ENCODE results near the gene ERO1B. TPM values are rescaled to one million over a fixed set of nuclear protein-coding genes. Genes with fewer than 3 reads are reported as not detected.

ERO1B gene
- total RNA-seq, 1 experiment from 2014 or later: 3.1 TPM

GRCh38 chr1:236257216-236257615 is 24.5 kb downstream of the ERO1B start:
- no peaks in the 10 kb centered on the region for H3K27me3 ChIP-seq (replicated peaks)
- DNase-seq (ENCODE audit: low read depth in 1 of 2, low spot score in 2 of 2): no peak
- no peak overlapping the region for H3K27ac ChIP-seq
- H3K9me3 ChIP-seq (replicated peaks): no peaks in the 10 kb centered on the region
- no peaks in the 10 kb centered on the region for H3K4me1 ChIP-seq (replicated peaks)
- no peaks in the 10 kb centered on the region for H3K36me3 ChIP-seq
- H3K4me3 ChIP-seq: no peak overlapping the region

- no peak overlapping the region for H3K4me3 ChIP-seq
- no peaks in the 10 kb centered on the region for H3K9me3 ChIP-seq (replicated peaks)
- DNase-seq (ENCODE audit: low read depth in 1 of 2, low spot score in 2 of 2): no peak
- H3K27ac ChIP-seq: no peak overlapping the region
- no peaks in the 10 kb centered on the region for H3K27me3 ChIP-seq (replicated peaks)
- H3K36me3 ChIP-seq: no peaks in the 10 kb centered on the region
- H3K4me1 ChIP-seq (replicated peaks): no peaks in the 10 kb centered on the region
Measured at GRCh38 chr1:236253918-236254637, 27.7 kb downstream of the ERO1B start.

DNA sequence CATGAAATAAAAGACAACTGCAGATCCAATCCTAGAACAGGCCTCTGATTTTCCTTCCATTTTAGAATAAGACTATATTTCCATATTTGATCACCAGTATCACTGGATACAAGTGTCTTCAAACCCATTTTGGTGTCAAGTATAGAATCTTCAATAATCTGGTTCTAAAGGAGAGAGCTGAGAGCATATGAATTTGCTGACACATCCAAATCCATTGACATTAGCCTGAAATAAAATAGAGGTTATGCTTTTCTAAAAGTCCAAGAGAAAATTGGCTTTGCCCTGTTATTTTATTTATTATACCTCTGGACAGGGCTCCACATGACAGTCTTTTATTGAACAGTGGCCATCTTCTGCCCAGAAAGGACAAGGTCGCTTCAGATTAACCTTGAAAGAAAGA is 28.6 kb downstream of the ERO1B start:
- H3K27ac ChIP-seq: no peak overlapping the region
- no peak overlapping the region for H3K4me3 ChIP-seq
- no peaks in the 10 kb centered on the region for H3K9me3 ChIP-seq (replicated peaks)
- H3K4me1 ChIP-seq (replicated peaks): no peaks in the 10 kb centered on the region
- no peaks in the 10 kb centered on the region for H3K36me3 ChIP-seq
- H3K27me3 ChIP-seq (replicated peaks): no peaks in the 10 kb centered on the region
- no peak for DNase-seq (ENCODE audit: low read depth in 1 of 2, low spot score in 2 of 2)

- H3K4me3 ChIP-seq: no peak overlapping the region
- no peaks in the 10 kb centered on the region for H3K27me3 ChIP-seq (replicated peaks)
- no peaks in the 10 kb centered on the region for H3K4me1 ChIP-seq (replicated peaks)
- DNase-seq (ENCODE audit: low read depth in 1 of 2, low spot score in 2 of 2): no peak
- no peaks in the 10 kb centered on the region for H3K9me3 ChIP-seq (replicated peaks)
- H3K27ac ChIP-seq: no peak overlapping the region
- no peaks in the 10 kb centered on the region for H3K36me3 ChIP-seq
Measured at GRCh38 chr1:236251587-236251986, 30.2 kb downstream of the ERO1B start.

GRCh38 chr1:236247286-236247685 is 34.5 kb downstream of the ERO1B start:
- Histone ChIP-seq H3K27ac (no peak overlapping the region), H3K36me3 (no peaks in the 10 kb centered on the region), H3K4me3 (no peak overlapping the region), H3K9me3 (replicated peaks) (no peaks in the 10 kb centered on the region), H3K4me1 (replicated peaks) (no peaks in the 10 kb centered on the region), H3K27me3 (replicated peaks) (no peaks in the 10 kb centered on the region)
- DNase-seq (ENCODE audit: low read depth in 1 of 2, low spot score in 2 of 2): no peak

DNA sequence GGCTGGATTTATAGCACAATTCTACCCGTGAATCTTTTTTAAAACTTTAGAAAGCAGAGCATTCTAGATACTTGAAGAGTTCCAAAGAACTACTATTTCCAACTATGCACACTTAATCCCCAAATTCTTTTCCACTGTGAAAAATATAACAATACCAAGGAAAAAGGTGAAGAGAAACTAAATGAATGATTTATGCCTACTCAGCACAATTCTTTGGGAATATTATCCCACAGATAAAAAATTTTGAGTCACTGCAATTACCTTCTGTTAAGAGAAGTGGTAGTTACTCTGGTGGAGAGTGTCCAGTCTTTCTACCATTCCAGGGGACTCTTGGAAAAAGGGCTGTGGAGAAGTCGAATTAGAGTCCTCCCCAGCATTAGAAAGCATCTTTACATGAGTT is 39.2 kb downstream of the ERO1B start:
- DNase-seq (ENCODE audit: low read depth in 1 of 2, low spot score in 2 of 2): no peak
- no peak overlapping the region for H3K27ac ChIP-seq
- no peak overlapping the region for H3K4me3 ChIP-seq
- H3K36me3 ChIP-seq: no peaks in the 10 kb centered on the region
- H3K4me1 ChIP-seq (replicated peaks): no peaks in the 10 kb centered on the region
- no peaks in the 10 kb centered on the region for H3K27me3 ChIP-seq (replicated peaks)
- H3K9me3 ChIP-seq (replicated peaks): no peaks in the 10 kb centered on the region

DNA sequence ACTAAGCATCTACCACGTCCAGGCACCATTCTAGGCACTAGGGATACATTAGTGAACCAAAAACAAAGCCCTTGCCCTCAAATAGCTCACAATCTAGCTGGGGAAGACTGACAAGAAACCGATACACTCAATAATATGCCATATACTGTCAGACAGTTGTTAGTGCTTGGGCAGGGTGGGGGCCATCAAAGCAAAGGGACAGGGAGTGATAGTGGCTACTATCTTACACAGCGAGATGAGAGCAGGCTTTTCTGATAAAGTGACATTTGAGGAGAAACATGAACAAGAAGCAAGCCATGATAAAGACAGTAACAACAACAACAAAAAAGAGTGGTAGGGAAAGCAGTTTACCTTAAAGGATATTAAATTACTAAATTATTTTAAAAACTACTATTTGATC is 41.1 kb downstream of the ERO1B start:
- Histone ChIP-seq H3K9me3 (replicated peaks) (no peaks in the 10 kb centered on the region), H3K27me3 (replicated peaks) (no peaks in the 10 kb centered on the region), H3K4me1 (replicated peaks) (no peaks in the 10 kb centered on the region), H3K27ac (no peak overlapping the region), H3K4me3 (no peak overlapping the region), H3K36me3 (no peaks in the 10 kb centered on the region)
- no peak for DNase-seq (ENCODE audit: low read depth in 1 of 2, low spot score in 2 of 2)

GRCh38 chr1:236239092-236239585 is 42.6 kb downstream of the ERO1B start:
- Histone ChIP-seq H3K36me3 (no peaks in the 10 kb centered on the region), H3K9me3 (replicated peaks) (no peaks in the 10 kb centered on the region), H3K4me1 (replicated peaks) (no peaks in the 10 kb centered on the region), H3K27me3 (replicated peaks) (no peaks in the 10 kb centered on the region), H3K27ac (no peak overlapping the region), H3K4me3 (no peak overlapping the region)
- DNase-seq (ENCODE audit: low read depth in 1 of 2, low spot score in 2 of 2): no peak

DNA sequence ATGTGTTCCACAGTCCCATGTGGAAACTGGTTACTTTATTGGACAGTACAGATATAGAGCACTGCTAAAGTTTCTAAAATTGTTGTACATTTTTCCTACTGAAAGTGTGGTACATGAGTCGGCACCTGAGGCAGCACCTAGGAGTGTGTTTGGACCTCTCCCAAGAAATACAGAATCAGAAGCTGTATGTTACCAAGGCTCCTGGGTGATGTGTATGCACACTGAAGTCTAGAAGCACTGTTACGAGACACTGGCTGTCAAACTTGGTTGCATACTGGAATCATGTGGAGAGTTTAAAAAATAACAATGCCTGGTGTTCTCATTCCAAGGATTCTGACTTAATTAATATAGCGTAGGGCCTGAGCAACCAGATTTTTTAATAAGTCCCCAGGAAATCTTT is 46.6 kb downstream of the ERO1B start:
- Histone ChIP-seq H3K36me3 (no peaks in the 10 kb centered on the region), H3K9me3 (replicated peaks) (no peaks in the 10 kb centered on the region), H3K27ac (no peak overlapping the region), H3K27me3 (replicated peaks) (no peaks in the 10 kb centered on the region), H3K4me3 (no peak overlapping the region), H3K4me1 (replicated peaks) (no peaks in the 10 kb centered on the region)
- no peak for DNase-seq (ENCODE audit: low read depth in 1 of 2, low spot score in 2 of 2)

GRCh38 chr1:236228411-236228810 is 53.3 kb downstream of the ERO1B start:
- DNase-seq (ENCODE audit: low read depth in 1 of 2, low spot score in 2 of 2): no peak
- Histone ChIP-seq H3K27ac (no peak overlapping the region), H3K9me3 (replicated peaks) (no peaks in the 10 kb centered on the region), H3K4me3 (no peak overlapping the region), H3K36me3 (no peaks in the 10 kb centered on the region), H3K4me1 (replicated peaks) (no peaks in the 10 kb centered on the region), H3K27me3 (replicated peaks) (no peaks in the 10 kb centered on the region)

GRCh38 chr1:236222632-236223031 is 59.1 kb downstream of the ERO1B start:
- Histone ChIP-seq H3K4me3 (no peak overlapping the region), H3K27me3 (replicated peaks) (no peaks in the 10 kb centered on the region), H3K9me3 (replicated peaks) (no peaks in the 10 kb centered on the region), H3K36me3 (no peaks in the 10 kb centered on the region), H3K27ac (no peak overlapping the region), H3K4me1 (replicated peaks) (no peaks in the 10 kb centered on the region)
- no peak for DNase-seq (ENCODE audit: low read depth in 1 of 2, low spot score in 2 of 2)

DNA sequence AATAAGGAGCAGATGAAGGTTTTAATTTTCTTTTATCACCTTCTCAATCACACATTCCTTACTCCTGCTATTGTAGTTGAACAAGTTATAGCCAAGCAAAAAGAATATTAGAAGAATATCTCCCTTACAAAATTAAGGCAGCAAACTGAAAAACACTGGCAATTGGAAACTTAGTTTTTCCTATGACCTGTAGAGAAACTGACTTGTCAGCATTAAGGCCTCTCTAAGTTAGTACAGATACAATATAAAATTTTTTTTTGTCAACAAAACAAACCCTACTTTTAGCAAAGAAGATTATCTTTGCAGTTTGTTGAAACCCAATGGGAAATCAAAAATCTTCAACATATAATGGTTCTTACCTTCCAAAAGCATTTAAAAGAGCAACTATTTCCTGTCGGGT is 61.3 kb downstream of the ERO1B start:
- Histone ChIP-seq H3K4me3 (no peak overlapping the region), H3K27me3 (replicated peaks) (no peaks in the 10 kb centered on the region), H3K9me3 (replicated peaks) (no peaks in the 10 kb centered on the region), H3K36me3 (no peaks in the 10 kb centered on the region), H3K4me1 (replicated peaks) (no peaks in the 10 kb centered on the region), H3K27ac (no peak overlapping the region)
- no peak for DNase-seq (ENCODE audit: low read depth in 1 of 2, low spot score in 2 of 2)

- H3K4me3 ChIP-seq: no peak overlapping the region
- DNase-seq (ENCODE audit: low read depth in 1 of 2, low spot score in 2 of 2): no peak
- no peaks in the 10 kb centered on the region for H3K36me3 ChIP-seq
- no peak overlapping the region for H3K27ac ChIP-seq
- H3K27me3 ChIP-seq (replicated peaks): no peaks in the 10 kb centered on the region
- no peaks in the 10 kb centered on the region for H3K4me1 ChIP-seq (replicated peaks)
- H3K9me3 ChIP-seq (replicated peaks): no peaks in the 10 kb centered on the region
Measured at GRCh38 chr1:236214761-236215160, 67.0 kb downstream of the ERO1B start.

DNA sequence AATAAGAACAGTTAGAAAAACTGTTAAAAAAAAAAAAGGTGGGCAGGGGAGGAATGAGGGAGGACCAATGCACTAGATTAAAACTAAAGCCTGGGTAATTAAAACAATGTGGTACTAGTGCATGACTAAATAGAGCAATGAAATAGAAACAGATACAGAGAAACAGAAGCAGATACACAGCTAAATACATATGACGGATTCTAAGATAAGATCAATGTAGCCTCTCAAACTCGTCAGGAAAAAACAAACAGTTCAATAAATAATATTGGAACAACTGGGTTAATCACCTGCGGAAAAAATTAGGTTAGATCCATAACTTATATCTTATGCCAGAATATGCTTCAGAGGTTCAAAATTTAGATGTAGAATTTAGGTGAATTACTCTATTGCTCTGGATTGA is 68.2 kb downstream of the ERO1B start:
- H3K4me1 ChIP-seq (replicated peaks): no peaks in the 10 kb centered on the region
- H3K27ac ChIP-seq: no peak overlapping the region
- H3K4me3 ChIP-seq: no peak overlapping the region
- no peak for DNase-seq (ENCODE audit: low read depth in 1 of 2, low spot score in 2 of 2)
- no peaks in the 10 kb centered on the region for H3K36me3 ChIP-seq
- H3K9me3 ChIP-seq (replicated peaks): no peaks in the 10 kb centered on the region
- H3K27me3 ChIP-seq (replicated peaks): no peaks in the 10 kb centered on the region

DNA sequence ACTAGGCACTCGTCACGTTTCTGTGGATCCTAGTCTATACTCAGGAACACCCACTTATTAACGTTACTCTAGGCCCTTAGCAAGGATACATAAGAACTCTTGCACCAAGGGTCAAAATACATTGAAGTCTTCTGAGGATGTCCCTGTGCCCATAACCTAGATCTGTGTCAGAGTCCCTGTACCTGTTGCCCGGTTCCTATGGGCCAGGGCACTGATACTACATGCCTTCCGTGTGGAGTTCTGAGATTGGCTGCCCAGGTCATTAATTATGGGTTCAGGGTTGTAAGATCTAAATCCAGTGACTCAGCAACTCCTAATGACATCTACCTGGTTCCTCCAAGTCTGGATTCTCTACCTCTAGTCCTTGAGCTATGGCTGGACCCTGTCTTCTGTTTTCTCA is 69.9 kb downstream of the ERO1B start:
- Histone ChIP-seq H3K27ac (no peak overlapping the region), H3K4me3 (no peak overlapping the region), H3K27me3 (replicated peaks) (no peaks in the 10 kb centered on the region), H3K4me1 (replicated peaks) (no peaks in the 10 kb centered on the region), H3K36me3 (no peaks in the 10 kb centered on the region), H3K9me3 (replicated peaks) (no peaks in the 10 kb centered on the region)
- DNase-seq (ENCODE audit: low read depth in 1 of 2, low spot score in 2 of 2): no peak
